HEK293T (cell line): Measurements from ENCODE around the gene GNG13.

Experiments
- ARNT ChIP-seq: fragments of 450-650 bp; IDR thresholded peaks from 2 replicates; pipeline ENCODE4 v1.6.1; 2017; ENCODE audit warnings: mild to moderate bottlenecking
- ELF4 ChIP-seq: fragments of 450-650 bp; IDR thresholded peaks from 2 replicates; pipeline ENCODE4 v1.6.1; 2017; ENCODE audit warnings: antibody characterized with exemption
- FOXA1 ChIP-seq: fragments of 450-650 bp; IDR thresholded peaks from 2 replicates; pipeline ENCODE4 v1.6.1; 2016; ENCODE audit warnings: mild to moderate bottlenecking
- FOXK2 ChIP-seq: fragments of 450-650 bp; IDR thresholded peaks from 2 replicates; pipeline ENCODE4 v1.6.1; 2016; ENCODE audit warnings: mild to moderate bottlenecking
- FOXM1 ChIP-seq: fragments of 450-650 bp; IDR thresholded peaks from 2 replicates; pipeline ENCODE4 v1.6.1; 2017; ENCODE audit warnings: mild to moderate bottlenecking, borderline replicate concordance
- L3MBTL2 ChIP-seq: fragments of 450-650 bp; conservative IDR thresholded peaks from 2 replicates; pipeline ENCODE4 v1.6.1; 2016; ENCODE audit warnings: mild to moderate bottlenecking
- SP1 ChIP-seq: fragments of 450-650 bp; IDR thresholded peaks from 2 replicates; pipeline ENCODE4 v1.6.1; 2017
- SUZ12 ChIP-seq: fragments of 450-650 bp; IDR thresholded peaks from 2 replicates; pipeline ENCODE4 v1.6.1; 2016; ENCODE audit warnings: mild to moderate bottlenecking
- TARDBP ChIP-seq: fragments of 450-650 bp; IDR thresholded peaks from 2 replicates; pipeline ENCODE4 v1.6.1; 2016

DNA sequence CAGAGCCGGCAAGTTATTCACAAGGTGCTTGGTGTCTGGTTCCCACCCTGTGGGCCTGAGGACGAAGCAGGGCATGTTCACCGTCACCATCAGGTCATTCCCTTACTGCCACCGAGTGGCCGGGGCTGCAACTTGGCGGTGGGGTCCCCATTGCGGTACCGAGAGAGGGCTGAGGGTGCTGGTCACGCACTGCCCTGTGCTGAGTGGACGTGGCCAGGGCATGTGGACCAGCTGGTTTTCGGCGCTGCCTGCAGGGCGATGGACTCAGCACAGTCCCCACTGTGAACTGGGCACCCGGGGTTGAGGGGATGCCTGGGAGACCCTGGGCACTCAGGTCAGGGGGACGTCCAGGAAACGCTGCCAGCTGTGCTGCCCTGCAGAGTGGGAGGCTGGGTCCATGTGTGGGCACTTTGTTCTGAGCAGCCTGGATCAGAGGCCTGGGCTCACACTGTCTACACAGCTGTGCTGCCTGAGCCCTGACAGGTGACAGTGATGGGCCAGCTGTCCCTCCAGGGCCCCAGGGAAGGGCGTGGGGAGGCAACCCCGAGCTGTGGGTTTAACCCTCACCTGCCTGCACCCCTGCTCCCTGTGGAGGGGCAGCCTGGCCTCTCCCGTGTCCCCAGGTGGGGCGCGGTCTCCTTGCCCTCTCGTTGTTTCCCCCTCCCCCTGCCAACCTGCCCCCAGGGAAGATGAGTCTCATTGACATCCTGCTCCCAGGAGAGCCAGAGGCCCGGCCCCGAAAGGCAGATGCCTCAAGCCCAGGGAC lies 39.3 kb upstream of the GNG13 start:
- TF ChIP-seq FOXA1 (no peak), ELF4 (no peak), L3MBTL2 (no peak), FOXM1 (no peak), SP1 (no peak), TARDBP (no peak), SUZ12 (no peak), FOXK2 (no peak), ARNT (no peak)
